Measurements from ENCODE around the gene SMIM44.
A peak's percentile ranks its signal among the peaks of the same experiment; 100 is the strongest.
"Not testable (repeated sequence)": the region's sequence is repeated elsewhere in the genome, so short reads cannot be mapped to it uniquely, and the experiment has no call there.

Gene SMIM44

GRCh38 chr19:3509566-3509989 lies 26.3 kb upstream of the SMIM44 start:
- Mint-ChIP-seq H3K4me3 (peak overlapping the region; percentile 53 to 55), H3K9me3 (no peaks in the 10 kb centered on the region), H3K4me1 (peaks cover 74% of the 10 kb centered on the region), H3K27me3 (no peaks in the 10 kb centered on the region), H3K27ac (peak overlapping the region in 1 of 2 donors; percentile 7)
- no peak for ATAC-seq
- DNase-seq, result no peak

- H3K27ac Mint-ChIP-seq, result no peak overlapping the region
- peak overlapping the region; percentile 53 to 55 for H3K4me3 Mint-ChIP-seq
- H3K9me3 Mint-ChIP-seq, result no peaks in the 10 kb centered on the region
- no peaks in the 10 kb centered on the region for H3K27me3 Mint-ChIP-seq
- ATAC-seq (no peak), DNase-seq (no peak)
- peaks cover 71% of the 10 kb centered on the region for H3K4me1 Mint-ChIP-seq
Measured at GRCh38 chr19:3508771-3509535, 25.7 kb upstream of the SMIM44 start.

DNA sequence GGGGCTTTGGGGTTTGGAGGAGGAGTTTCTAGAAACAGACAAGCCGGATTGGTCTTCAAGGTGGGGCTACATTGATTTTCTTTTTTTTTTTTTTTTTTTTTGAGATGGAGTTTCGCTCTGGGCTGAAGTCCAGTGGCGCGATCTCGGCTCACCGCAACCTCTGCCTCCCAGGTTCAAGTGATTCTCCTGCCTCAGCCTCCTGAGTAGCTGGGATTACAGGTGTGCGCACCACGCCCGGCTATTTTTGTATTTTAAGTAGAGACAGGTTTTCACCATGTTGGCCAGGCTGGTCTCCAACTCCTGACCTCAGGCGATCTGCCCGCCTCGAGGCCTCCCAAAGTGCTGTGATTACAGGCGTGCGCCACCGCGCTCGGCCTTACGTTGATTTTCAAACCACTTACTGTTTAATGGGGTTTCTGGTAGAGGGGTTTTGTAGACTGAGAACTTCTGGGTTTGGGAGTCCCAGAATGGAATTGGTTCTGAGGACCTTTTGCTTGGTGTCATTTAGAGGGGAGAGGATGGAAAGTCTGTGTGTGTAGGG lies 24.9 kb upstream of the SMIM44 start:
- not testable (repeated sequence) for ATAC-seq, H3K27me3 Mint-ChIP-seq, DNase-seq, H3K9me3 Mint-ChIP-seq
- Mint-ChIP-seq H3K4me3 (peak overlapping the region; percentile 47 to 55), H3K4me1 (peaks cover 65% of the 10 kb centered on the region), H3K27ac (peak overlapping the region in 1 of 2 donors; percentile 19)

GRCh38 chr19:3507371-3508120 lies 24.3 kb upstream of the SMIM44 start:
- ATAC-seq, result no peak
- DNase-seq, result no peak
- Mint-ChIP-seq H3K4me1 (peaks cover 63% of the 10 kb centered on the region), H3K4me3 (peak overlapping the region; percentile 96 to 99), H3K9me3 (no peaks in the 10 kb centered on the region), H3K27me3 (no peaks in the 10 kb centered on the region), H3K27ac (peak overlapping the region; percentile 93 to 98)

DNA sequence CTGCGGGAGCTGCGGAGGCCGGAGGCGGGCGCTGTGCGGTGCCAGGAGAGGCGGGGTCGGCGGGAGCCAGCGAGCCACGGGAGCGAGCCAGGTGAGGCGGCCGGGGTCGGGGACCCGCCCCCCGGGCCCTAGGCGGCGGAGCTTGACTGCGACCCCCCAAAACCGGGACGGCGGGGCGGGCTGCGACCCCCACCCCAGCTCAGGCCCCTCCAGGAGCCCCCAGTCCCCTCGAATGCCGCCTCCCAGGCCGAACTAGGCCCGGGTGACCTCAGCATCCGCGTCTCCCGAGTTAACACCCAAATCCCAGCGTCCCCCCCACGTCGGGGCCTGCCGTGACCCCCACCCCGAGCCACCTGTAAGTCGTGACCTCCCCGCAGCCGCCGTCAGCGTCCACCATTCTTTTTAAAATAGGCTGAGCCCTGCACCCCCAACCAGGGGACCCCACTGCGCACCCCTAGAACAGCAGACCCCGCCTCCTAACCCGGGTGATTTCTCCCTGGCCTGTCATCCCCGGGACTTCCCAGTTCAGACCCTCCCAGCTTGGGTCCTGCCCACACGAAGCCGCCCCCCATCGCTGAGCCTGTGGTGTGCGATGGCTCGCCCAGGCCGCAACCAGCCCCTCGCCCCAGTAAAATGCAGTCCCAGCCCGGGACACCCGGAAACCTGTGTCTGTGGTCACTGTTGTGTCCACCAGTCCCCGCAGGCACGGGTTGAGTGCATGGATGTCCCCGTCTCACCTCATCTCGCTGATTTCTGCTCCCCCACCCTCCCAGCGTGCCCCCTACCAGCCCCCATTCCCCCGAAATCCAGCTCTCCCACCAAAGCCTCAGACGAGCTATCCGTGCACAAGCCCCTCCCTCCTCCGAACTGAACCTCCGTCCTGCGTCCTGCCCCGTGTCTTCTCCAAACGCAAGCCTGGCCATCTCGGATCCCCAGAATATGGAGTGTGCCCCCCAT lies 23.4 kb upstream of the SMIM44 start:
- Mint-ChIP-seq H3K4me1 (peaks cover 54% of the 10 kb centered on the region), H3K4me3 (peak overlapping the region; percentile 96 to 99), H3K27me3 (no peaks in the 10 kb centered on the region), H3K9me3 (no peaks in the 10 kb centered on the region), H3K27ac (peak overlapping the region; percentile 93 to 98)
- ATAC-seq (no peak), DNase-seq (peak in 1 of 2 donors; percentile 36)

DNA sequence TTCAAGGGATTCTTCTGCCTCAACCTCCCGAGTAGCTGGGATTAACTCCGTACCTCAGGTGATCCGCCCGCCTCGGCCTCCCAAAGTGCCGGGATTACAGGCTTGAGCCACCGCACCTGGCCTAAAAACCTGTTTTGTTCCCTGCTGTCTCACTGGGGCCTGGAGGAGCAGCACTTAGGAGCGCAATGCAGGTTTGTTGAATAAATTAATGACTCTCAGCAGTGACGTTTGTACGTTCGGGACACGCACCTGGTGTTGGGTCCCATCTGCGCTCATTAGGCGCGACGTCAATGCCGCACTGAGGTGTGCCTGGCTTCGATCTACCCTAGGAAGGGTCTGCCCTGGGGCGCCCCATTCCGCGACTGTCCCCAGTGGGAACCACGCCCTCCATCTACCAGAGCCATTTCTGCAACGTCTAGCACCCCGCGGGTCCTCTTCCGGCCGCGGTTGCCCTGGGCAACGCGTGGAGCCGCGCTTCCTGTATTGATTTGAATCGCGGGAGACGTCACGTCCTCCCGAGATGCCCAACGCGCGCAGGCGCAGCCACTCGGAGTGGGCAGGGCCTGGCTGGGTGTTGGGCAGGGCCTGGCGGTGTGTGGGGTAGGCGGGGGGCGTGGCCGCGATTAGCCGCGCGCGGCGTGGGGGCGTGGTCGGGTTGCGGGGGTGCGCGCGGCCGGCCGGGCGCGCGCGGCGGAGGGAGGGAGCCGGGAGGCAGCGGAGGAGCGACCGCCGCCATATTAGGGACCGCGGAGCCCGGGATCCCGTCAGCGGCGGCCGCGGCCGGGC lies 22.6 kb upstream of the SMIM44 start, which contains the start of gene FZR1:
TSS of gene FZR1 (plus strand) at position 714 of the 786 bp plus-strand sequence. CDS start 16,679 bp downstream, outside the sequence.
- Mint-ChIP-seq H3K4me1 (peaks cover 51% of the 10 kb centered on the region), H3K9me3 (no peaks in the 10 kb centered on the region), H3K27me3 (no peaks in the 10 kb centered on the region), H3K4me3 (peak within 1 kb of the TSS; percentile 96 to 99), H3K27ac (peak within 1 kb of the TSS; percentile 93 to 98)
- peak; percentile 94 for ATAC-seq
- peak; percentile 99 to 100 for DNase-seq

DNA sequence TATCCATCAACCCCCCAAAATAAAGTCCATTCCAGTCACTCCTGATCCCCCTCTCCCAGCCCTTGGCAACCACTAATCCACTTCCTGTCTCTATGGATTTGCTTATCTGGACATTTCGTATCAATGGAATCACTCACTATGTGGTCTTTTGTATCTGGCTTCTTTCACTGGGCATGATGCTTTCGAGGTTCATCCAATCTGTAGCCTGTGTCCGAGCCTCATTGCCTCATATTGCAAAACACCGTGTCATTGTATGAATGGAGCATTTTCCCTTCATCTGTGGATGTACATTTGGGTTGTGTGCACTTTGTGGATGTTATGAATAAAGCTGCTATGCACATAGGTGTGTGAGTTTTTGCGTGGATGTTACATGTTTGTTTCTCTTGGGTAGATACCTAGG lies 21.5 kb upstream of the SMIM44 start:
- peaks cover 48% of the 10 kb centered on the region for H3K4me1 Mint-ChIP-seq
- peak overlapping the region; percentile 87 to 99 for H3K4me3 Mint-ChIP-seq
- ATAC-seq (no peak), DNase-seq (no peak)
- H3K27ac Mint-ChIP-seq, result no peak overlapping the region
- H3K27me3 Mint-ChIP-seq, result no peaks in the 10 kb centered on the region
- H3K9me3 Mint-ChIP-seq, result no peaks in the 10 kb centered on the region

GRCh38 chr19:3503036-3503572 lies 19.9 kb upstream of the SMIM44 start:
- H3K4me3 Mint-ChIP-seq, result no peak overlapping the region
- DNase-seq (no peak), ATAC-seq (no peak)
- no peak overlapping the region for H3K27ac Mint-ChIP-seq
- no peaks in the 10 kb centered on the region for H3K9me3 Mint-ChIP-seq
- H3K4me1 Mint-ChIP-seq, result peaks cover 45% of the 10 kb centered on the region
- no peaks in the 10 kb centered on the region for H3K27me3 Mint-ChIP-seq

GRCh38 chr19:3501780-3502179 lies 18.5 kb upstream of the SMIM44 start:
- no peak for ATAC-seq
- no peak overlapping the region for H3K27ac Mint-ChIP-seq
- H3K4me3 Mint-ChIP-seq, result no peak overlapping the region
- DNase-seq, result no peak
- H3K27me3 Mint-ChIP-seq, result no peaks in the 10 kb centered on the region
- H3K4me1 Mint-ChIP-seq, result peaks cover 41% of the 10 kb centered on the region
- no peaks in the 10 kb centered on the region for H3K9me3 Mint-ChIP-seq

DNA sequence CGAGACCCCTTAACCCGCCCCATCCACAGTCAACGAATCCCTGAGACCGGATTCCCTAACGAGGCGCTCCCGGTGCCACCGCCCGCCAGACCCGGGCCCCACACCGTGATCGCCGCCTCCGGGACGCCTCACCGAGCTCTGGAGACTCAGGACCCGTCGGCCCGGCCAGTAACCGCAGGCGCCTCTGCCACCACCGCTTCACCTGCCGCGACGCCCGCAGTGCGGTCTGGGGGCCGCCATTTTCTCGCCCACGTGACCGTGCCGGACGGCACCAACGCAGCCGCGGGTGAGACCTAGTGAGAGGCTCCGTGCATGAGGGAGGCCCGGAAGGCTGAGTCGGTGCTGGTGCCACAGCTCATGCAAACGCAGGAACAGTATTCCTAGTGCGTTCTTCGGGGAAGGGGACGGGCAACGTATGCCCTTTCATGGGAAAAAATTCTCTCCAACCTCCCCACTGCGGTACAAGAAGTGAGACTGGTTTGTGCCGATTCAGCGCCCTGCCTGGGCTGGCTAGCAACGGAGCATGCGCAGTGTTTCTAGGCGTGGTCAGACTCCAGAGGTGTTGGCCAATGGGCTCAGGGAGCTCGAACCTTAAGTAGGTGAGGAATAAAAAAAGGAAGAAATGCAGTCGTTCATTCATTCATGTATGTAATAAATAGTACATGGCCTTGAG lies 17.3 kb upstream of the SMIM44 start, which contains the start of gene DOHH:
TSS of gene DOHH (minus strand) at position 246 of the 673 bp plus-strand sequence. CDS start 3,860 bp downstream, outside the sequence.
- no peaks in the 10 kb centered on the region for H3K9me3 Mint-ChIP-seq
- no peaks in the 10 kb centered on the region for H3K27me3 Mint-ChIP-seq
- peak; percentile 95 to 97 for DNase-seq
- peak within 1 kb of the TSS; percentile 90 to 97 for H3K4me3 Mint-ChIP-seq
- ATAC-seq, result peak; percentile 91
- H3K4me1 Mint-ChIP-seq, result peaks cover 39% of the 10 kb centered on the region
- peak within 1 kb of the TSS; percentile 99 to 100 for H3K27ac Mint-ChIP-seq

- H3K4me1 Mint-ChIP-seq, result peaks cover 36% of the 10 kb centered on the region
- no peaks in the 10 kb centered on the region for H3K27me3 Mint-ChIP-seq
- ATAC-seq (peak; percentile 31), DNase-seq (no peak)
- no peaks in the 10 kb centered on the region for H3K9me3 Mint-ChIP-seq
- H3K27ac Mint-ChIP-seq, result peak overlapping the region; percentile 99 to 100
- H3K4me3 Mint-ChIP-seq, result peak overlapping the region; percentile 90 to 97
Measured at GRCh38 chr19:3499738-3500428, 16.6 kb upstream of the SMIM44 start.

DNA sequence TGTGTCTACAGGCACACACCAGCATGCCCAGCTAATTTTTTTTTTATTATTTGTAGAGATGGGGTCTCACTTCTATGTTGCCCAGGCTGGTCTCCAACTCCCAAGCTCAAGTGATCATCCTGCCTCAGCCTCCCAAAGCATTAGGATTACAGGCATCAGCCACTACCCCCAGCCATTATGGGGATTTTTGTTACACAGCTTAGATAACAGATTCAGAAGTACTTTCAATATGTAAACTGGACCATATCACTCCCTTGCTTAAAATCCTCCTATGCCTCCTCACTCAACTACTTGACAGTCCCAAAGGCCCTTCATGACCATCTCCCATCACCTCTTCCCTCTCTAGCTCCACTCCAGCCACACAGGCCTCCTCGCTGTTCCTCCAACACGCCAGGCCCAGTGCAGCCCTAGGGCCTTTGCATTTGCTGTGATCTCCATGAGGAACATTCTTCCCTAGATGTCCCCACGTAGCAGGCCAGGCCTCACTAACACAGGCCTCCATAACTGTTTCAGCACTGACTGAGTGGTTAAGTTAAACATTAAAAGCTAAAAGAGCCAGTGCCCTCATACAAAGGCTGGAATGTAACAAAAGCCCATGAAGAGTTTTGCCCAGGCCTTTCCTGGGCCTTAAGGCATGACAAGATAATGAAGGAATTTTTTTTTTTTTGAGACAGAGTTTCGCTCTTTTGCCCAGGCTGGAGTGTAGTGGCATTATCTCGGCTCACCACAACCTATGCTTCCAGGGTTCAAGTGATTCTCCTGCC lies 14.7 kb upstream of the SMIM44 start:
- ATAC-seq (no peak), DNase-seq (no peak)
- no peaks in the 10 kb centered on the region for H3K27me3 Mint-ChIP-seq
- H3K4me1 Mint-ChIP-seq, result peaks cover 31% of the 10 kb centered on the region
- H3K27ac Mint-ChIP-seq, result no peak overlapping the region
- H3K9me3 Mint-ChIP-seq, result no peaks in the 10 kb centered on the region
- H3K4me3 Mint-ChIP-seq, result no peak overlapping the region
